Stomach (tissue), 9 donors: ENCODE data around the gene ZMIZ1. TPM values are rescaled to one million over a fixed set of nuclear protein-coding genes. Genes with fewer than 3 reads are reported as not detected.
A peak's percentile ranks its signal among the peaks of the same experiment; 100 is the strongest.

Source experiments
- DNase-seq, 2 donors: peaks; one replicate each; pipeline versions ENCODE4 v3.0.0 to v3.0.0-alpha.2; 2013 to 2019
- H3K27ac ChIP-seq, 5 donors: fragments of 200-600 bp in 4 of 5; sonication (generic) in 4 of 5; one replicate each; pipeline ENCODE4 v1.5.1; 2013 to 2019; ENCODE audit warnings: mild to moderate bottlenecking in 1 of 5, moderate library complexity in 1 of 5
- H3K27me3 ChIP-seq, 3 donors: fragments of 200-600 bp; sonication (generic); one replicate each; pipeline ENCODE4 v1.5.1; 2017 to 2019; ENCODE audit warnings: mixed run types in 1 of 3
- H3K36me3 ChIP-seq, 4 donors: fragments of 200-600 bp; sonication (generic); 1 replicate in 3 of 4; 2 replicates in 1 of 4; pipeline ENCODE4 v1.5.1; 2016 to 2019
- H3K4me1 ChIP-seq, 4 donors: fragments of 200-600 bp; sonication (generic); one replicate each; pipeline ENCODE4 v1.5.1; 2016 to 2019
- H3K4me3 ChIP-seq, 4 donors: fragments of 200-600 bp; sonication (generic) in 3 of 4; one replicate each; pipeline ENCODE4 v1.5.1; 2016 to 2019; ENCODE audit warnings: mild to moderate bottlenecking in 1 of 4
- H3K9me3 ChIP-seq, 4 donors: fragments of 200-600 bp; sonication (generic); one replicate each; pipeline ENCODE4 v1.5.1; 2016 to 2019
- EP300 ChIP-seq: sonication (generic); formaldehyde crosslinking; IDR thresholded peaks from one replicate; pipeline ENCODE4 v1.6.1; 2017; ENCODE audit warnings: antibody characterized with exemption
- POLR2A ChIP-seq, 4 donors: fragments of 450-650 bp; IDR thresholded peaks; one replicate each; pipeline ENCODE4 v1.6.1; 2016; ENCODE audit warnings: antibody characterized with exemption in 4 of 4, control low read depth in 2 of 4, mild to moderate bottlenecking in 1 of 4, moderate library complexity in 1 of 4
- POLR2AphosphoS5 ChIP-seq, 3 donors: sonication (generic); formaldehyde crosslinking; IDR thresholded peaks; one replicate each; pipeline ENCODE4 v1.6.1; 2016; ENCODE audit warnings: antibody characterized with exemption in 3 of 3
- WGBS, 5 donors: extraction: QIAGEN DNeasy Blood & Tissue Kit in 3 of 5; methylation state at CpG; one replicate each; pipeline versions ENCODE4 v1.1.5 to v1.1.7; 2013 to 2018; 5-methylcytosine and 5-hydroxymethylcytosine counted together
- intact Hi-C: fragments of 100-400 bp; cut with DNase I; formaldehyde crosslinking; loops from one replicate; pipeline ENCODE4 v1.15.1; 2023; ENCODE audit warnings: low total_unique reads
- polyA plus RNA-seq, 3 donors: library from polyadenylated mRNA; stranded (reverse); fragments of 200-250 nt; gene quantifications; one replicate each; pipeline ENCODE4 v1.2.3, GENCODE V29; 2013
- total RNA-seq, 5 donors: library from RNA; depleted of rRNA; stranded (reverse); fragments of >200 nt; gene quantifications; one replicate each; pipeline versions ENCODE4 v1.1.0 to v1.2.3, GENCODE V29; 2014 to 2016
- TF ChIP-seq, protein P1 (sequence below), 7 experiments: fragments of 450-650 bp in 4 of 7; fragments of 200-600 bp in 3 of 7; sonication (generic) in 3 of 7; IDR thresholded peaks; one replicate each; pipeline ENCODE4 v1.5.1; 2016 to 2019; ENCODE audit warnings: antibody characterized with exemption in 7 of 7, control low read depth in 2 of 7, mild to moderate bottlenecking in 1 of 7
- donor health status: healthy with polysubstance abuse.
- donor health status: Bipolar disorder and iron deficiency.
- donor health status: healthy.

Gene ZMIZ1
- total and polyA plus RNA-seq, 8 donors: 17.7 to 103 (median 26.3) TPM

DNA sequence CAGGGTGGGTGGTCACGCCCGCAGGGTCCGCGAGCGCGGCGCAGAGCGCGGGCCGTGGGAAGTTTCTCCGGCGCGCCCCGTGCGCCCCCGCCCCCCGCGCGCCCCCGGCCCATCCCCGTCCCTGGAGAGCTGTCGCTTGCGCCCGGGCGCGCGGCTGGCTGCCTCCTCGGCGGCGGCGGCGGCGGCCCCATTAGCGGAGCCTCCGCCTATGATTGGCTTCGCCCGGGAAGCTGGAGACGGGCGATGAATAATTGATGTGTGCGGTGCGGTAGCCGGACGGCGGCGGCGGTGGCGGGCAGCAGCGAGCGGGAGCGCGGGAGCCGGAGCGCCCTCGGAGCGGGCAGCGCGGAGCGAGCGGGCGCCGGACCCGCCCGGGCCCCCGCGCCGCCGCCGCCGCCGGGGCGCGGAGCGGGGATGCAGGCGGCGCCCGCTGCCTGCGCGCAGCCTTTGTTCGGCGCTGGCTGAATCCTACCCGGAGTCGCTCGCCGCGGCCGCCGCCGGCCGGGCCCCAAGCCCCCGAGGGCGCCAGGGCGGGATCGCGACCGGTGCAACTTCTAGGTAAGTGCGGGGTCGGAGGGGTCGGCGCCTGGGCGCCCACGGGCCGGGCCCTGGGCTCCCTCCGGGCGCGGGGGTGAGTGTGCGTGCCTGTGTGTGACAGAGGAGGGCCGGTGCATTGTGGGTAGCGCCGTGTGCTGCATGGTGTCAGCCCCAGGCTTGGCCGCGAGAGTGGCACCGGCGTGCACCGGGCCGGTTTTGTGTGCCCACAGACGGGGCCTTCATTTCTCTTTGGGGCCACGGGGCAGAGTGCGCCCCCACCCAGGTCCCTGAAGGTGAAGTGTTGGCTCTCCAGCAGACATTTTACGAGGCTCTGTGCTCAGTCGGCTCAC lies 174.7 kb downstream of the ZMIZ1 start:
- Histone ChIP-seq H3K4me3 (peak overlapping the region; percentile 53 to 58 (median 54)), H3K9me3 (no peaks in the 10 kb centered on the region), H3K36me3 (peaks cover 0 to 7% (median 0%) of the 10 kb centered on the region in 4 donors), H3K4me1 (peaks cover 66 to 96% (median 86%) of the 10 kb centered on the region in 4 donors), H3K27me3 (no peaks in the 10 kb centered on the region), H3K27ac (peak overlapping the region; percentile 34 to 92 (median 86))
- TF ChIP-seq, protein P1, sequence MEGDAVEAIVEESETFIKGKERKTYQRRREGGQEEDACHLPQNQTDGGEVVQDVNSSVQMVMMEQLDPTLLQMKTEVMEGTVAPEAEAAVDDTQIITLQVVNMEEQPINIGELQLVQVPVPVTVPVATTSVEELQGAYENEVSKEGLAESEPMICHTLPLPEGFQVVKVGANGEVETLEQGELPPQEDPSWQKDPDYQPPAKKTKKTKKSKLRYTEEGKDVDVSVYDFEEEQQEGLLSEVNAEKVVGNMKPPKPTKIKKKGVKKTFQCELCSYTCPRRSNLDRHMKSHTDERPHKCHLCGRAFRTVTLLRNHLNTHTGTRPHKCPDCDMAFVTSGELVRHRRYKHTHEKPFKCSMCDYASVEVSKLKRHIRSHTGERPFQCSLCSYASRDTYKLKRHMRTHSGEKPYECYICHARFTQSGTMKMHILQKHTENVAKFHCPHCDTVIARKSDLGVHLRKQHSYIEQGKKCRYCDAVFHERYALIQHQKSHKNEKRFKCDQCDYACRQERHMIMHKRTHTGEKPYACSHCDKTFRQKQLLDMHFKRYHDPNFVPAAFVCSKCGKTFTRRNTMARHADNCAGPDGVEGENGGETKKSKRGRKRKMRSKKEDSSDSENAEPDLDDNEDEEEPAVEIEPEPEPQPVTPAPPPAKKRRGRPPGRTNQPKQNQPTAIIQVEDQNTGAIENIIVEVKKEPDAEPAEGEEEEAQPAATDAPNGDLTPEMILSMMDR (IDR thresholded peaks at IDR 0.05): no peak
- no peak for TF ChIP-seq EP300
- 23 to 67% (median 53%) methylated on average over 34 to 120 of the region's 120 CpGs for WGBS, 5 donors
- intact Hi-C loops: no loop called here
- DNase-seq: peak; percentile 46 to 85

DNA sequence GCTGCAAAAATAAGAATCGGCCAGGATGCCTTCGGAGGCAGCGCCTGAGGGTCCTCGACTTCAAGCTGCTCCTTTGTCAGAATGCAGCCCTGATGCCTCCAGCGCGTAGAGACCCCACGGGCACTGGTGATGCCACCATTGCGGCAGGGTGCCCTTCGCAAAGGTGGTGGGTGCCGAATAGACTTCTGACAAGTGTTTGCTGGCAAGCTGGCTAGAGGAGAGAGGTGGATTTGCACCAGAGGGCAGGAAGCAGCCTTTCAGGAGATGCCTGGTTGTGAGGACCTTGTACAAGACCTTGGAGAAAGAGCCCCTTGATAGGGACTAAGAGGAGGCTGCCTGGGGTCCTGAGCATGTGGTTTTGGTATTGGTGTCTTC lies 175.3 kb downstream of the ZMIZ1 start:
- 63 to 85% (median 81%) methylated on average over 9 to 10 of the region's 10 CpGs for WGBS, 5 donors
- peaks cover 0 to 7% (median 0%) of the 10 kb centered on the region in 4 donors for H3K36me3 ChIP-seq
- TF ChIP-seq POLR2A (IDR thresholded peaks at IDR 0.05) (no peak), POLR2AphosphoS5 (IDR thresholded peaks at IDR 0.05) (no peak), EP300 (no peak)
- TF ChIP-seq, protein P1 (IDR thresholded peaks at IDR 0.05): no peak
- peak overlapping the region; percentile 60 to 92 (median 86) for H3K27ac ChIP-seq
- DNase-seq: no peak
- no peaks in the 10 kb centered on the region for H3K27me3 ChIP-seq
- peaks cover 71 to 96% (median 86%) of the 10 kb centered on the region in 4 donors for H3K4me1 ChIP-seq
- intact Hi-C loops: no loop called here
- H3K9me3 ChIP-seq: no peaks in the 10 kb centered on the region
- peak overlapping the region; percentile 53 to 58 (median 54) for H3K4me3 ChIP-seq

DNA sequence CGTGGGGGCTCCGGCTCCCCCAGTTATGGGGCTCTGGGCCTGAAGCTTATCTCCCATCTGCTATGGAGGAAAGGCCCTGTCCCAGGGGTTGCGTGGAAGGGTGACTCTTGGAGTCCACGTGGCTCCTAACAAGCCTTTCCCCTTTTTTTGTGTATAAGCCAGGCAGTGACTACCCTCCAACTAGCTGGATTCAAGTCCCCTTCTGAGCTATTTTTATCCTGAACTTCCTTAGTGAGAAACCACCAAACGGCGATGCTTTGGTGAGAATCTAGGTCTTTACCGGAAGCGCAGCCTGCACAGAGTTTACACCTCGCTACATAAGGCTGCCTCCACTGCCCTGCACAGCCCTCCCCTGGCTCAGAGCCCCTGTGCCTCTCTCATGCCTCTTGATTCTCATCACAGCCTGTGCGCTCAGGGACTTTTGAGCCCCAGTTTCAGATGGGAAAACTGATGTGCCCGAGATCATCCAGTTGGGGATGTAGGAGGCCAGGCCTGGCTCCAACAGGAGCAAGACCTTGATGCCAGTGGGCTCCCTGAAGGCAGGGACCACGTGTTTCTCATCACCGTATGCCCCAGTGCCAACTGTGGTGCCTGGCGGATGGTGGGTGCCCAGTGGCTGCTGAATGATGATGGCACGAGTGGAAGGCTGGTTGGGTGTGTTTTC lies 176.2 kb downstream of the ZMIZ1 start:
- peaks cover 0 to 7% (median 0%) of the 10 kb centered on the region in 4 donors for H3K36me3 ChIP-seq
- intact Hi-C loops: no loop called here
- peak overlapping the region in 2 of 4 donors; percentile 55 to 58 for H3K4me3 ChIP-seq
- H3K9me3 ChIP-seq: no peaks in the 10 kb centered on the region
- TF ChIP-seq, protein P1 (IDR thresholded peaks at IDR 0.05): no peak
- no peak for TF ChIP-seq POLR2A (IDR thresholded peaks at IDR 0.05)
- TF ChIP-seq EP300: no peak
- peak in 1 of 3 donors; percentile 16 for TF ChIP-seq POLR2AphosphoS5 (IDR thresholded peaks at IDR 0.05)
- peaks cover 72 to 96% (median 85%) of the 10 kb centered on the region in 4 donors for H3K4me1 ChIP-seq
- H3K27ac ChIP-seq: peak overlapping the region; percentile 60 to 92 (median 86)
- 49 to 78% (median 73%) methylated on average over 12 to 15 of the region's 15 CpGs for WGBS, 5 donors
- no peaks in the 10 kb centered on the region for H3K27me3 ChIP-seq
- DNase-seq: no peak

DNA sequence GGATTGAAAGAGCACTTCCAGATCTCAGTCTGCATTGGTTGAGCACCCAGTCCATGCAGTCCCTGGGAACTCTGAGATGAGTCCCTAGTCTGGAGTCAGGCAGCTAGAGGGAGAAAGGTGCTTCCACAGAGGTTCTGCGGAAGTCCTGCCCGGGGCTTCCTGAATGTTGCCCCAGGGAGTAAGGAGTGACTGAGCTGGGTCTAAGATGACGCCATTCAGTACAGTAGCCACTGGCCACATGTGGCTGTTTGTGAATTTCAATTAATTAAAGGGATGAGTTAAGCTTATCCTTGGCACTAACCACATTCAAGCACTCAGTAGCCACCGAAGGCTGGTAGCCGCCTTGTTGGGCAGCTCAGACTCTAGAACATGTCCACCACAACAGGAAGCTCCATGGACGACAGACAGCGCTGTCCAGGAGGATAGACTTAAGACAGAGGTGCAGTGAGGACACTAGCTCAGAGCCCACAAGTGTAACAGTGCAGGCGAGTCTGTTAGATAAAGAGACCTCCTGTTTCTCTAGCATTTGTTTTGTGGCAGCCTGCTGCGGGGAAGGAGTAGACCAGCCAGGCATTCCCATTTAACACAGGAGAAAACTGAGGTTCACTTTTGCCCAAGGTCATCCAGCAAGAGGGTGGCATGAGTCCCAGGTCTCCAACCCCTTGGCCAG lies 176.9 kb downstream of the ZMIZ1 start:
- intact Hi-C loops: no loop called here
- peaks cover 77 to 96% (median 86%) of the 10 kb centered on the region in 4 donors for H3K4me1 ChIP-seq
- WGBS, 5 donors: 70 to 84% (median 80%) methylated on average over 9 of the region's 9 CpGs
- peak overlapping the region in 1 of 4 donors; percentile 55 for H3K4me3 ChIP-seq
- H3K36me3 ChIP-seq: peaks cover 0 to 7% (median 0%) of the 10 kb centered on the region in 4 donors
- H3K9me3 ChIP-seq: no peaks in the 10 kb centered on the region
- peak overlapping the region; percentile 60 to 92 (median 86) for H3K27ac ChIP-seq
- TF ChIP-seq POLR2A (IDR thresholded peaks at IDR 0.05) (no peak), POLR2AphosphoS5 (IDR thresholded peaks at IDR 0.05) (no peak), EP300 (no peak)
- TF ChIP-seq, protein P1 (IDR thresholded peaks at IDR 0.05): no peak
- no peaks in the 10 kb centered on the region for H3K27me3 ChIP-seq
- no peak for DNase-seq
